GM21360 (cell line): ENCODE measurements around the gene PPM1H.
A peak's percentile ranks its signal among the peaks of the same experiment; 100 is the strongest.
"Not testable (repeated sequence)": the region's sequence is repeated elsewhere in the genome, so short reads cannot be mapped to it uniquely, and the experiment has no call there.

ENCODE experiments used
- ATAC-seq: cut with Tn5 transposase; IDR thresholded peaks from one replicate; pipeline ENCODE4 v1.9.1; 2021; ENCODE audit warnings: mild to moderate bottlenecking, moderate library complexity; ENCODE audit not compliant: unreplicated experiment

The PPM1H gene

DNA sequence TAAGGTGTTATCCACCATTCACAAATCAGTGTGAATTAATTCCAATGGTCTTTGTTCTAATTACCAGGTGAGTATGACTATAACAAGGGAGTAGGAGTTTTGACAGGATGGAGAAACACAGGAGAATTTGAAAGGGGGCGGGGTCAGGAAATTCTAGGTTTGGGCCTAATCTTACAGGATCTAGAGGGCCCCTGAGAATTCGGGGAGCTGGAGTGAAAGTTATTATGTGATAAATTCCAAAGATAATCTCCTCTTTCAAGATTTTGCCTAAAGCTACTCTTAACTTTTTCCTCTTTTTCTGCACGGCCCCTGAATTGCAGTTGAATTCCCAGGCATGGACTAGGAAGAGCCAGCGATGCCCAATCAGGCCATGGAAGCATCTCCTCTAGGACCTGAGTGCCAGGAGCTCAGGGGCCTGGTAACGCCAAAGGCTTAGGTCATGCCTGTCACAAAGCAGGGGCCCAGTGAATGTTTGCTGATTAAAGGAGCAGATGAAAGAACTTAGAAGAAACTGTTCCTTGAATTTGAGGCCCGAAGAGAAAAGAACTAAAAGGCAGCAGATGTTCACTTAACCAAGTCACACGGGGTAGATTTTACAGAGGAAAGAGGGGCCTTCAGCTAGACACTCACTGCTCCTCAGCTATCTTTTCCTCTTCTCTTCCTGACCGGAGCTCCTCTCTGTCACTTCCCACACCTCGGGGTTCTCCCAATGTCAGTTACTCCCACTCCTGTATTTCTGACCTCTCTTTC lies 195.5 kb downstream of the PPM1H start:
- no peak for ATAC-seq

DNA sequence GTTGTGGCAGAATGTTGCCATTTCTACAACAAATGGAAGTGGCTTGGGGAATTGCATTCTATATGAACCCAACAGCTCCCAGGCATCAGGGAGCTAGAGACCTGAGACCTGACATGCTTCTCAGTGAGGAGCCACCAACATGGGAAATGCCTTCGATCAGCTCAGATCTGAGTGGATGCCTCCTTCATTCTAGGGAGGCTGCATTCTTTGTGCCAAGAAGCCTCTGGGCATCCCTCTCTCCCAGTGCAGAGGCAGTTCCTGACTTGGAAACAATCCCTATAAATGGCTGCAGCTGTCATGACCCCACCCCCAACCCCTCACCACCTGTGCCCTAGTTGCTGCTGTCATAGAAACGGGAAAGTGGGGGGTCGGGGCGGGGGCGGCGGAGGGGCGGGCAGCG lies 196.3 kb downstream of the PPM1H start:
- ATAC-seq = no peak

DNA sequence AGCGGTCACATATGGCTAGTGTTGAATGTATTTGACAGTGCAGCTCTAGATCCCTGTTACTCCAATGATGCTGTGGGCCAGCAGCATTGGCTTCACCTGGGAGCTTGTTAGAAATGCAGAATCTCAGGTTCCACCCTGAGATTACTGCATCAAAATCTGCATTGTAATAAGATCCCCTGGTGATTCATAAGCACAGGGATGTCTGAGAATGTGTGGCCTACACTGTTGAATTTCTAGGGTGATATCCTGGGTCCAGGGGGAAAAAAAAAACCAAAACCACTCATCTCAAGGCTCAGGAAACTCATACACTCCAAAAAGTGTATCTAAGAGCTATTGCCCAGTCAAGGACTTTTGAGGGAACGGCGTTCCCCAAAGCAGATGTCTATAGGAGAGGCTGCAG lies 196.8 kb downstream of the PPM1H start:
- no peak for ATAC-seq

- ATAC-seq = no peak
Observed at GRCh38 chr12:62737615-62738014, 197.3 kb downstream of the PPM1H start.

DNA sequence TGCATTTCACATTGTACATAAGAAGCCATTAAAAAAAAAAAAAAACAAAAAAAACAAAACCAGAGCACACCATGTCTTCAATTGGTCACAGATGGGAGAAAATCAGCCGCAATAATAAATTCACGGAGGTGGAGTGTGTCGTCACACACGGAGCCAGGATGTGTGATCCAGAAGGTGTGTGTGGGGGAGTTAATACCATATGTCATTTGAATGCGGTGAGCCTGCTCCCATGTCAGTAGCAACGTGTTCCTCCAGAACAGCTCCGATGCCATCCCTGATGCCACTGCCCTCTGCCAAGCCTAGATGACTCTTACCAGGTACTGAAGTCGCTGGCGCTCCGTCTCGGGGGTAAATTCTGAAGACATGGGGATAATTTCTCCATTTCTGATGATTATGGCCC lies 197.8 kb downstream of the PPM1H start:
- no peak for ATAC-seq

- no peak for ATAC-seq
Observed at GRCh38 chr12:62736596-62736995, 198.4 kb downstream of the PPM1H start.

GRCh38 chr12:62732861-62733427 lies 202.0 kb downstream of the PPM1H start:
- no peak for ATAC-seq

DNA sequence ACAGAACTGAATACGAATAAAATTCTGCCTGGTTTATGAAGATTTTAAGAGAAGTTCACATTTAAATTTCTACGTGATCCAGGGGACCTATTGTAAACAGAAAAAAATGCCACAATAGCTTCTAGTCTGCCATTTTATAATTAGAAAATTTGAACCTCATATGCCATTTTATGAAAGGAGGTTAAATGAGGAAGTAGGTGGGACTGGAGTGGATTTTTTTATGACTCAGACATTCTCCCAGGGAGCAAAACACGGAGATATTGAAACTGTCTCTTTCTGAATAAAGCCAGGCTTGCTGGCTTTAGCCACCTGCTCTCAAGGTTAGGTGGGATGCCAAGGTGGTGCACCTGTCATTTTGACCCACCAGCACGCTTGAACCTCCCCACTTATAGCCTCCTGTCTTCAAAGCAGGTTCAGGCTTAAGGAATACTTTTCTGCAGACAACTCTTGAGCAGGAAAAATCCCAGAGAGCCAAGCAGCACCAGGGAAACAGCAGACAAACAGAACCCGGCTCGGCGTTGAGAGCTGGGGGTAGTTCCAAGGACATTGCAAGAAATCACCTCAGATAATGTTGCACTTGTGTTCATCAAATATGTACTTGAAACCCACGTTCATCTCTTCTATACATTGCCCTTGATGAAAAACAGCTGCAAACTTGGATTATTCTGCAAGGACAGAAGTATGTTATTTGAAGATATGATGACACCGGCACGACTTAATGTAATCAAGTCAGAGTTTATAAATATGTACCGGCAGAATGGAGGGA lies 203.7 kb downstream of the PPM1H start:
- peak; percentile 46 for ATAC-seq

GRCh38 chr12:62730649-62731048 lies 204.3 kb downstream of the PPM1H start:
- ATAC-seq = no peak

- not testable (repeated sequence) for ATAC-seq
Observed at GRCh38 chr12:62729579-62730544, 205.1 kb downstream of the PPM1H start.

DNA sequence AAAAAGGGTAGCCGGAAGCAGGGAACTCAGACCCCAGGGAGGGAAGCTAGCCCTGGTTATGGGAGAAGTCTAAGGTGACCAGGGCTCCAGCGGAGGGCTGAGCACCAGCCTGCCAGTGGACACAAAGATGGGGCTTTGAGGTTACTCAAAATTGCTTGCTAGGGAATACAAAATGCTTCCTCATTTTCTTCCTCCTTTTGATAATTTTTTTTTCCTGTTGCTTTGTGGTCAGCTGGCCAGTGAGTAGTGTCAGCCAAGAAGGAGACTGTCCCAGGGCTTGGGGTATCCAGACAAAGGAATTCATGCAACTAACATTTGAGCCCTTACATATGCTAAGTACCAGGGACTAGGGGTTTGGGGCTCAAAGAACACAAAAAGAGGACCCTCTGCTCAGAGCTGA lies 206.2 kb downstream of the PPM1H start:
- no peak for ATAC-seq

DNA sequence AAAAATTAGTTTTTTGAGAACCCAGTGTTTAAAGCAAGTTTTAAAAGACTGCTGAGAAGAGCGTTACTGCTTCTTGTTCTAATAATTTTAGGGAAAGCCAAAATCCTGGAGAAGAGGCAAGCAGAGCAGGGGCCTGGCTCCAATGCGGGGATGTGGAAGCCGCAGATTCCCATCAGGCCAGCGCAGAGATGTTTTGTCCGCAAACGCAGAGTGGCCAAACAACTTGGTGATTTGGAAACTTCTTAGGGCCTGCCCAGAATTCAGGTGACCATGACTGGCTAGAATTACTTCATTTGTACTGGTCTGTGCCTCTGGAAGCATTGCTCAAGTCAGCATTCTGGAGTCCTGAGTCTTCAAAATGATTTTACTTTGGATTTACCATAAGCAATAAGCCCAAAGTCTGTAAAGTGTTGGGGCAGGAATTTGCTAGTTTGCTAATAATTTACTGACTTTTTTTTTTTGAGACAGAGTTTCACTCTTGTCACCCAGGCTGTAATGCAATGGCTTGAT lies 208.4 kb downstream of the PPM1H start:
- no peak for ATAC-seq

GRCh38 chr12:62725781-62726180 lies 209.2 kb downstream of the PPM1H start:
- no peak for ATAC-seq

DNA sequence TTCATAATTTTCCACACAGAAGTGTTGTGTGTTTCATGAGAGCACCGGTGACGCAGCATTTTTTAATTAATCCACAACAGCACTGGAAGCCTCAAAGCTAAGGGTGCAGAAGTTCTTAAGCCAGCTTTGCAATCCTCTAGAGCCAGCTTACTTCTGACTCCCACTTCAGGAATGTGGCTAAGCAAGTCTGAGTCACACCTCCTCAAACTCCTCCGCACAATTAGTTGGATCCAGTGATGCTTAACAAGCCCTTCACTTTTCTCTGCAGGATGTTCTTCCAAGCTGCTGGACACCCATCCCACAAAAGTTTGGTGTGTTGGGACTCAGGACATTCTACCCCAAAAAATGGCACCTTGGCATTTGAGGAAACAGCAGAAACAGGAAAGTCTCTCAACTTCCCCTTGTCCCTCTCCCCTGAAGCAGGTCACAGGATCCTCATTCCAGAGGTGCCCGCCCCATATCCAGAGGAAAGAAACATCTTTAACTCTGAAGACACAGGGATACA lies 210.0 kb downstream of the PPM1H start:
- ATAC-seq = no peak

- no peak for ATAC-seq
Observed at GRCh38 chr12:62724285-62724684, 210.7 kb downstream of the PPM1H start.

- no peak for ATAC-seq
Observed at GRCh38 chr12:62722971-62723680, 211.8 kb downstream of the PPM1H start.

- ATAC-seq = no peak
Observed at GRCh38 chr12:62720661-62721330, 214.2 kb downstream of the PPM1H start.

DNA sequence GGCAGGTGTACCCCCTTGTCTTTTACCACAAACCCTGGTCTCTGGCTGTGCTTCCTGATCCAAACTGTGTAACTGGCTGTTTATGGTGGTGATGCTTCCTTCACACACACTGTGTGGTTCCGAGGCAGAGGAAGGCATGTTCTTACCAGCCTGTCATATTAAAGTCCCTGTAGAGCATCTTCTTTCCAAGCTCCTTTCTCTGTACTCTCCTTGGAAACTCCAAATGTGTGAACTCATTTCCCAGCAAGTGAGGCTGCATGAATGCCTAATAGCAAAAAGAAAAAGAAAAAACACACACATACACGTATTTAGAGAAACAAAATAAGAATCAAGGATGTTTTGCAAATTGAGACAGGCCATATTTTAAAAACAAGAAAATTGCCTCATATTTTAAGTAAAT lies 214.9 kb downstream of the PPM1H start:
- ATAC-seq = no peak

GRCh38 chr12:62718762-62719426 lies 216.1 kb downstream of the PPM1H start:
- no peak for ATAC-seq
